Transverse colon (tissue), 4 donors: ENCODE data around the gene UNC5C. TPM values are rescaled to one million over a fixed set of nuclear protein-coding genes. Genes with fewer than 3 reads are reported as not detected.

Experiments
- DNase-seq: peaks from one replicate; pipeline ENCODE4 v3.0.0-alpha.2; 2019
- H3K27ac ChIP-seq, 4 donors: fragments of 200-600 bp; sonication (generic); 2 replicates each; pipeline ENCODE4 v1.5.1; 2016 to 2018; ENCODE audit warnings: inconsistent platforms in 4 of 4
- H3K27me3 ChIP-seq: fragments of 200-600 bp; sonication (generic); 2 replicates; pipeline ENCODE4 v1.5.1; 2017; ENCODE audit warnings: inconsistent platforms
- H3K36me3 ChIP-seq, 4 donors: fragments of 200-600 bp; sonication (generic); 2 replicates each; pipeline ENCODE4 v1.5.1; 2017 to 2019; ENCODE audit warnings: inconsistent platforms in 4 of 4
- H3K4me1 ChIP-seq, 4 donors: fragments of 200-600 bp; sonication (generic); 2 replicates each; pipeline ENCODE4 v1.5.1; 2017 to 2020; ENCODE audit warnings: inconsistent platforms in 4 of 4
- H3K4me3 ChIP-seq, 4 donors: fragments of 200-600 bp; sonication (generic); 1 replicate in 1 of 4; 2 replicates in 3 of 4; pipeline versions ENCODE4 v1.5.1 to v1.6.1; 2017 to 2019; ENCODE audit warnings: inconsistent platforms in 4 of 4
- H3K9me3 ChIP-seq, 2 donors: fragments of 200-600 bp; sonication (generic); 2 replicates each; pipeline ENCODE4 v1.5.1; 2017 to 2019; ENCODE audit warnings: inconsistent platforms in 2 of 2
- EP300 ChIP-seq: sonication (generic); formaldehyde crosslinking; IDR thresholded peaks from one replicate; pipeline ENCODE4 v1.6.1; 2017; ENCODE audit warnings: antibody characterized with exemption, low read depth
- POLR2A ChIP-seq: fragments of 450-650 bp; IDR thresholded peaks from one replicate; pipeline ENCODE4 v1.6.1; 2016; ENCODE audit warnings: antibody characterized with exemption, mild to moderate bottlenecking, moderate library complexity
- POLR2AphosphoS5 ChIP-seq, 3 donors: sonication (generic); formaldehyde crosslinking; IDR thresholded peaks; one replicate each; pipeline ENCODE4 v1.6.1; 2016; ENCODE audit warnings: antibody characterized with exemption in 3 of 3
- WGBS, 2 donors: methylation state at CpG; one replicate each; pipeline ENCODE4 v1.1.5; 2018; ENCODE audit warnings: low coverage in 1 of 2; 5-methylcytosine and 5-hydroxymethylcytosine counted together
- in situ Hi-C, 4 donors: fragments of 200-750 bp; cut with MboI; loops; one replicate each; pipeline versions ENCODE4 v1.15.0 to v1.15.1; 2017; ENCODE audit warnings: low sequenced_read_pairs in 3 of 4, low pct_ligation_motif_present in 1 of 4, low pct_unique_long_range_greater_than_20kb in 1 of 4
- intact Hi-C: fragments of 100-400 bp; cut with DNase I; formaldehyde crosslinking; loops from one replicate; pipeline ENCODE4 v1.15.1; 2023; ENCODE audit warnings: low total_unique reads
- total RNA-seq, 4 donors: library from RNA; depleted of rRNA; stranded (reverse); fragments of >200 nt; gene quantifications; one replicate each; pipeline ENCODE4 v1.1.0, GENCODE V29; 2016
- TF ChIP-seq, protein P1 (sequence below), 5 experiments: fragments of 200-600 bp in 3 of 5; fragments of 450-650 bp in 2 of 5; sonication (generic) in 3 of 5; IDR thresholded peaks; 1 replicate in 2 of 5; 2 replicates in 3 of 5; pipeline ENCODE4 v1.5.1; 2016 to 2017; ENCODE audit warnings: antibody characterized with exemption in 5 of 5, inconsistent platforms in 3 of 5, mild to moderate bottlenecking in 2 of 5, moderate library complexity in 1 of 5

UNC5C gene
- total RNA-seq, 4 donors from 2014 or later, result 4.5 to 6.8 (median 4.8) TPM

DNA sequence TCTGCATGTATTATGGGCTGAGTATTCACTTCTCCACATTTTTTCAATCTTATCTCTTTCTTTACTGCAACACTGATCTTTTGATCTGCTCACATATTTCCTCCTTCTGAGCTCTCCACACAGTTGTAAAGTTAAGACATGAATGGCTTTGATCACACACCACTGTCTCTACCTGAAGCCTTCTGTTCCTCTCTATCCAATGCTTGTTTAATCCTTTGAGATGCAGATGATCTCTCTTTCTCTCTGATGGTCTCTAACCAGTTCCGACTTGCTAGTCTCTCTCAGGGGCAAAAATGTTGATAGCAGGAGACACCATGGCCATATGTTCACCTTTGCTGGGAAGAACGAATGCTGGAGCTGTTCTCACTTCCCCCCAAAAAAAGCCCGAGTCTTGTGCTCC, 162.4 kb downstream of the UNC5C start:
- no peaks in the 10 kb centered on the region for H3K36me3 ChIP-seq
- intact Hi-C loops, result no loop called here
- no peaks in the 10 kb centered on the region for H3K27me3 ChIP-seq
- TF ChIP-seq, protein P1, sequence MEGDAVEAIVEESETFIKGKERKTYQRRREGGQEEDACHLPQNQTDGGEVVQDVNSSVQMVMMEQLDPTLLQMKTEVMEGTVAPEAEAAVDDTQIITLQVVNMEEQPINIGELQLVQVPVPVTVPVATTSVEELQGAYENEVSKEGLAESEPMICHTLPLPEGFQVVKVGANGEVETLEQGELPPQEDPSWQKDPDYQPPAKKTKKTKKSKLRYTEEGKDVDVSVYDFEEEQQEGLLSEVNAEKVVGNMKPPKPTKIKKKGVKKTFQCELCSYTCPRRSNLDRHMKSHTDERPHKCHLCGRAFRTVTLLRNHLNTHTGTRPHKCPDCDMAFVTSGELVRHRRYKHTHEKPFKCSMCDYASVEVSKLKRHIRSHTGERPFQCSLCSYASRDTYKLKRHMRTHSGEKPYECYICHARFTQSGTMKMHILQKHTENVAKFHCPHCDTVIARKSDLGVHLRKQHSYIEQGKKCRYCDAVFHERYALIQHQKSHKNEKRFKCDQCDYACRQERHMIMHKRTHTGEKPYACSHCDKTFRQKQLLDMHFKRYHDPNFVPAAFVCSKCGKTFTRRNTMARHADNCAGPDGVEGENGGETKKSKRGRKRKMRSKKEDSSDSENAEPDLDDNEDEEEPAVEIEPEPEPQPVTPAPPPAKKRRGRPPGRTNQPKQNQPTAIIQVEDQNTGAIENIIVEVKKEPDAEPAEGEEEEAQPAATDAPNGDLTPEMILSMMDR (IDR thresholded peaks at IDR 0.05), result no peak
- H3K9me3 ChIP-seq, result no peaks in the 10 kb centered on the region
- no peak for DNase-seq
- WGBS, 2 donors, result 68 to 75% methylated on average over 3 of the region's 3 CpGs
- no peak overlapping the region for H3K27ac ChIP-seq
- H3K4me1 ChIP-seq, result no peaks in the 10 kb centered on the region
- in situ Hi-C loops, result no loop called here
- H3K4me3 ChIP-seq, result no peak overlapping the region

DNA sequence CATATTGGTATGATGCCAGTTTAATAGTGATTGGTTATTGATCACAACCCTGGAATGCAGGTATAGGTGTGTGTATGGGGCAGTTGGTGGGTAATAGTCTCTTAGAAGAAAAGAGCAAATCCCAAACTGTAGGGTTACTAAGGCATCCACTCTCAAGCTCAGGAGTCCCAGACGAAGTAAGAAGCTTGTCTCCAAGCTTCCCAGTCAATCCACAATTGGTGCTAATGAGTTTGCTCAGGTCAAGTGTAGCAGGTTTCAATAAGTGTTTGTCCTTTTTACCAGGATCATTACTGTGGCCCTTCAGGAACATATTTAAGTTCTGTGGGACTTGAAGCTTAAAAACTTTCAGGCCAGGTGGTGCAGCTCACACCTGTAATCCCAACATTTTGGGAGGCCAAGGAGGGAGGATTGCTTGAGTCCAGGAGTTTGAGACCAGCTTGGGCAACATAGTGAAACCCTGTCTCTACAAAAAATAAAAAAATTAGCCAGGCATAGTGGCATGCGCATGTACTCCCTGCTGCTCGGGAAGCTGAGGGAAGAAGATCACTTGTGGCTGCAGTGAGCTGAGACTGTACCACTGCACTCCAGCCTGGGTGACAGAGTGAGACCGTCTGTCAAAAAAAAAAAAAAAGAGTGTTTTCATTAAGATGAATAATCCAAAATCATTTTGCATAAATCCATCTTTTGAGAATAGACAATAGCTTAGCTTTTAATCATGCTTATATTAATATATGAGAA, 166.8 kb downstream of the UNC5C start:
- DNase-seq, result no peak
- Histone ChIP-seq H3K36me3 (no peaks in the 10 kb centered on the region), H3K4me1 (no peaks in the 10 kb centered on the region), H3K27ac (no peak overlapping the region), H3K9me3 (no peaks in the 10 kb centered on the region), H3K4me3 (no peak overlapping the region), H3K27me3 (no peaks in the 10 kb centered on the region)
- 86 to 93% methylated on average over 3 to 4 of the region's 4 CpGs for WGBS, 2 donors
- in situ Hi-C loops, result no loop called here
- TF ChIP-seq, protein P1 (IDR thresholded peaks at IDR 0.05), result no peak
- TF ChIP-seq POLR2A (no peak), POLR2AphosphoS5 (IDR thresholded peaks at IDR 0.05) (no peak), EP300 (no peak)
- intact Hi-C loops, result no loop called here

DNA sequence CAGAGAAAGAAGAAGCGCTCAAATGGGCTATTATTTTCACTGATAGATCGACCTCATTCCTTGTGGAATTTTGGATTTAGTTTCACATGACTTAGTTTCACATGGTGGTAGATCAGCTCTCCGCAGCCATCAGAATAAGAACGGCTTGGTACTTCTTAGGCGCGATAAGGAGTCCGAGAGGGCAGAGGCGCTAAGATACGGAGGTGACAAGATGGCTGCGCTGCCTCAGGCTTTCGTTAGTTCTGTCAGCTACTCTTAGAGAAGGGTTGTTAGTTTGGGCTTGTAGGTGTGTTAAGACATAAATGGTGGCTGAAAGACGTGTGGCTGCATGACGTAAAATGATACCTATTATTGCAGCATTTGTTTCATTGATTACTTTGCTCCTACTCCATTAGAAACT, 169.1 kb downstream of the UNC5C start:
- 91 to 95% methylated on average over 6 to 13 of the region's 13 CpGs for WGBS, 2 donors
- DNase-seq, result no peak
- no peaks in the 10 kb centered on the region for H3K4me1 ChIP-seq
- no peak for TF ChIP-seq EP300
- TF ChIP-seq, protein P1 (IDR thresholded peaks at IDR 0.05), result no peak
- no peak for TF ChIP-seq POLR2AphosphoS5 (IDR thresholded peaks at IDR 0.05)
- no peak for TF ChIP-seq POLR2A
- no peaks in the 10 kb centered on the region for H3K27me3 ChIP-seq
- in situ Hi-C loops, result no loop called here
- H3K36me3 ChIP-seq, result no peaks in the 10 kb centered on the region
- intact Hi-C loops, result no loop called here
- no peak overlapping the region for H3K27ac ChIP-seq
- H3K4me3 ChIP-seq, result no peak overlapping the region
- no peaks in the 10 kb centered on the region for H3K9me3 ChIP-seq

DNA sequence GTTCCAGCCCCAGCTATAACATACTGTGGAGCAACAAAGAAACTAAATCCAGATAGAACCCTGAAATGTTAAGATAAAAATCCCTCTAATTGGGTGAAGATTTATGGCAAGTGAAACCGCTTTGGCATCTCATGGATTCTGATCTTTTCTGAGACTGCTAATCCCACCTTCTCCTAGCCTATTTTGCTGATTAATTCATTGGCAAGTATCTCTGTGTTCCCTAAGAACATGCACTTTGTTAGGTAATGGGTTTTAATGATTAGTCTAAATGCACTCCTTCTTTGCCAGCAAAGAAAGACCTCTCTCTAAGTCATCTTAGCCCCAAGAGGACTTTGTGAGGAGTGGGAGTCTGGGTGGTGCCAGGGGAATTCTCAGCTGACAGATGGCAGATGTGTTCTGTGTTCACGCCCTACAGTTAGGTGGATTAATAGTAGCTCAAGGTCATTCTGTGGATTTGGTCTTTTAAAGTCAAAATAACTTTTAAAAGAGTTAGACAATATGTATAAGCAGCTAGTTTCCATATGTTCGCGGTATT, 171.3 kb downstream of the UNC5C start:
- Histone ChIP-seq H3K9me3 (no peaks in the 10 kb centered on the region), H3K4me1 (no peaks in the 10 kb centered on the region), H3K27ac (no peak overlapping the region), H3K4me3 (no peak overlapping the region), H3K27me3 (no peaks in the 10 kb centered on the region), H3K36me3 (no peaks in the 10 kb centered on the region)
- TF ChIP-seq POLR2AphosphoS5 (IDR thresholded peaks at IDR 0.05) (no peak), POLR2A (no peak), EP300 (no peak)
- TF ChIP-seq, protein P1 (IDR thresholded peaks at IDR 0.05), result no peak
- intact Hi-C loops, result no loop called here
- in situ Hi-C loops, result no loop called here
- 90% methylated on average over 4 of the region's 4 CpGs for WGBS, 2 donors
- no peak for DNase-seq
